CD4-positive, alpha-beta T cell (primary cell): ENCODE measurements around the gene ZHX3. TPM values are rescaled to one million over a fixed set of nuclear protein-coding genes. Genes with fewer than 3 reads are reported as not detected.

Experiments
- ATAC-seq: fragments of 200-7000 bp; cut with Tn5 transposase; one replicate; pipeline ENCODE4 v1.10.0; 2022; ENCODE audit warnings: mild to moderate bottlenecking; ENCODE audit not compliant: poor library complexity
- CTCF ChIA-PET: fragments of 350-600 bp; sonication (Branson Sonifier 250); formaldehyde crosslinking; loops from one replicate; lab custom pipeline; 2021; ENCODE audit warnings: antibody characterized with exemption, inconsistent platforms; lab: Charles Lee
- POLR2A ChIA-PET: fragments of 350-600 bp; sonication (Branson Sonifier 250); formaldehyde crosslinking; loops from one replicate; lab custom pipeline; 2021; ENCODE audit warnings: antibody characterized with exemption, inconsistent platforms; lab: Charles Lee
- DNase-seq, 14 experiments: peaks; one replicate each; pipeline ENCODE4 v3.0.0-alpha.2; 2013 to 2020; ENCODE audit warnings: mixed read lengths in 2 of 14
- H3K27ac ChIP-seq, 2 donors: one replicate each; pipeline versions ENCODE4 v1.5.1 to v1.7.0; 2013; ENCODE audit warnings: low read length in 2 of 2, low read depth in 1 of 2, mild to moderate bottlenecking in 1 of 2
- H3K27me3 ChIP-seq, 2 experiments: 1 replicate in 1 of 2; 2 replicates in 1 of 2; pipeline versions ENCODE4 v1.6.1 to v1.7.0; 2013; ENCODE audit warnings: low read length in 2 of 2, control low read depth in 1 of 2, mild to moderate bottlenecking in 1 of 2, moderate library complexity in 1 of 2; ENCODE audit not compliant: insufficient read depth in 2 of 2, control insufficient read depth in 1 of 2
- H3K36me3 ChIP-seq: one replicate; pipeline ENCODE4 v1.6.1; 2013; ENCODE audit warnings: low read length, control low read depth; ENCODE audit not compliant: insufficient read depth
- H3K4me1 ChIP-seq: one replicate; pipeline ENCODE4 v1.6.1; 2013; ENCODE audit warnings: low read length, control low read depth; ENCODE audit not compliant: insufficient read depth
- H3K4me3 ChIP-seq: one replicate; pipeline ENCODE4 v1.5.1; 2013; ENCODE audit warnings: mild to moderate bottlenecking, low read length, moderate library complexity
- H3K9me3 ChIP-seq, 2 experiments: 1 replicate in 1 of 2; 2 replicates in 1 of 2; pipeline versions ENCODE4 v1.6.1 to v1.7.0; 2013; ENCODE audit warnings: low read length in 2 of 2, mild to moderate bottlenecking in 2 of 2, control low read depth in 1 of 2, moderate library complexity in 1 of 2; ENCODE audit not compliant: control insufficient read depth in 1 of 2, insufficient read depth in 1 of 2
- H3K27ac Mint-ChIP-seq: one replicate; pipeline ENCODE4 v1.8.0; 2020; ENCODE audit warnings: mixed read lengths
- H3K27me3 Mint-ChIP-seq: one replicate; pipeline ENCODE4 v1.8.0; 2021; ENCODE audit warnings: mixed read lengths
- H3K36me3 Mint-ChIP-seq: one replicate; pipeline ENCODE4 v1.8.0; 2021; ENCODE audit warnings: low read depth, mixed read lengths
- H3K4me1 Mint-ChIP-seq: one replicate; pipeline ENCODE4 v1.8.0; 2021; ENCODE audit warnings: low read depth, mixed read lengths
- H3K4me3 Mint-ChIP-seq: one replicate; pipeline ENCODE4 v1.8.0; 2020; ENCODE audit warnings: mild to moderate bottlenecking, mixed read lengths
- H3K9me3 Mint-ChIP-seq: one replicate; pipeline ENCODE4 v1.8.0; 2020; ENCODE audit warnings: mixed read lengths
- CTCF ChIP-seq: fragments of 200-600 bp; IDR thresholded peaks from one replicate; pipeline ENCODE4 v1.8.0; 2022; ENCODE audit warnings: antibody characterized with exemption, mild to moderate bottlenecking
- intact Hi-C, 2 experiments: fragments of 100-400 bp; cut with DNase I in 1 of 2; cut with micrococcal nuclease in 1 of 2; formaldehyde crosslinking; loops; one replicate each; pipeline versions ENCODE4 v1.15.1 to v1.9.0; 2023 to 2025; cut with DNase I, micrococcal nuclease
- total RNA-seq, 174 experiments: library from RNA in 2 of 174; stranded (reverse) in 2 of 174; gene quantifications; one replicate each; pipeline ENCODE4 v1.2.3 and lab custom pipeline; 2021 to 2026

The ZHX3 gene
- total RNA-seq, 2 experiments from 2014 or later: 6.6 to 7.6 TPM

DNA sequence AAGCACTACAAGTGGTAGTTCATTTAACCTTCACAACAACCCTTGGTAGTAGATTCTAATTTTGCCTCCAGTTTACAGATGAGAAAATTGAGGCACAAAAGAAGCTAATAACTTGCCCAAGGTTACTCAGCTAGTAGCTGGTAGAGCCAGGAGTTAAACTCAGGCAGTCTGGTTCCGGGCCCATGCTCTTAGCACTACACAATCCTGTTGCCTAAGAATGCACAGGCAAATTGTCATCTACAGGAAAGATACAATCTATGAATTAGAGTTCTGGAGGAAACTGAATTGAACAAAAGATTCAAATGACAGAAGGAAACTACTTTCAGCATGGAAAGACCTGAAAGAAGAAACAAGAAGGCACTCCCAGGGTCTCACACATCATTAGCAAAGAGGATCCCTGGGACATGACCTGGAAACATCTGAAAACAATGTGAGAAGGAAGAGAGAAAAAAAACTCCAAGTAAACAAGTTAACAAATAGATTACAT is 56.8 kb downstream of the ZHX3 start:
- Histone ChIP-seq H3K36me3 (no peaks in the 10 kb centered on the region), H3K27ac (no peak overlapping the region), H3K27me3 (no peaks in the 10 kb centered on the region), H3K4me1 (no peaks in the 10 kb centered on the region), H3K4me3 (no peak overlapping the region), H3K9me3 (no peaks in the 10 kb centered on the region)
- intact Hi-C loops: no loop called here
- no peak overlapping the region for H3K4me3 Mint-ChIP-seq
- ChIA-PET POLR2A (no interaction called here), CTCF (no interaction called here)
- peaks cover 1% of the 10 kb centered on the region for H3K36me3 Mint-ChIP-seq
- ATAC-seq (no peak), DNase-seq (no peak)
- H3K9me3 Mint-ChIP-seq: no peaks in the 10 kb centered on the region
- H3K27me3 Mint-ChIP-seq: no peaks in the 10 kb centered on the region
- no peak for TF ChIP-seq CTCF
- no peak overlapping the region for H3K27ac Mint-ChIP-seq
- no peaks in the 10 kb centered on the region for H3K4me1 Mint-ChIP-seq

DNA sequence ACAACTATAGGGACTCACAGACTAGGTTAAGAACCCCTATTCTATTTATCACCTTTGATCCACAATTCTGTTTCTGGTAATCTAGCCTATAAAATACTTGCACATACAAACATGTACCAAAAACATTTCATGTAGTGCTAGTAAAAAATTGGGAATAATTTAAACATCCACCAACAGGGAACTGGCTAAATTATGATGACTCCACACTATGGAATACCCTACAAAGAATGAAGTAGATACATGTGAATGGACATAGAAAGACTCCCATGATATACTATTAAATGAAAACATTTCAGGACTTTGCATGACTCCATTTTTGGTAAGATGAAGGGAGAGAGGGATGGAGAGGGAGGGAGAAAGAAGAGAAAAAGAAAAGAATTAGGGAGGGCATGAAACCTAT is 58.2 kb downstream of the ZHX3 start:
- Histone ChIP-seq H3K27me3 (no peaks in the 10 kb centered on the region), H3K27ac (no peak overlapping the region), H3K4me1 (no peaks in the 10 kb centered on the region), H3K9me3 (no peaks in the 10 kb centered on the region), H3K4me3 (no peak overlapping the region), H3K36me3 (no peaks in the 10 kb centered on the region)
- ChIA-PET CTCF (no interaction called here), POLR2A (interaction anchor here (1.0 kb wide), 1 partner anchor 18 kb away, joined by 3 read pairs; no protein-coding TSS in a partner anchor)
- no peak overlapping the region for H3K4me3 Mint-ChIP-seq
- no peaks in the 10 kb centered on the region for H3K4me1 Mint-ChIP-seq
- H3K27ac Mint-ChIP-seq: no peak overlapping the region
- intact Hi-C loops: no loop called here
- no peaks in the 10 kb centered on the region for H3K9me3 Mint-ChIP-seq
- ATAC-seq (no peak), DNase-seq (no peak)
- TF ChIP-seq CTCF: no peak
- no peaks in the 10 kb centered on the region for H3K36me3 Mint-ChIP-seq
- H3K27me3 Mint-ChIP-seq: no peaks in the 10 kb centered on the region

DNA sequence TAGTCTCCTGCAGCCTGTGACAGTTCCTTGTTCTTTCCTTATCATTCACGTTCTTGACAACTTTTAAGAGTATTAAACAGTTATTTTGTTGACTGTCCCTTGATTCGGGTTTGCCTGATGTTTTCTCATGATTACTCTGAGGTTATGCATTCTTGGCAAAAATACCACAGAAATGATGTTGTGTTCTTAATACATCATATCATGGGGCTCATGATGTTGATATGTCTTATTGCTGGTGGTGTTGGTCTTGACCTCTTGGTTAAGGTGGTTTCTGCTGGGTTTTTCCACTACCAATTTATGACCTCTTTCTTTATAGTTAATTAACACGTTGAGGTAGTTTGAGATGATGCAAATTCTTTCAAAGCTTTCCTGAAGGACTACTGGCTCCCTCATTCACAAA is 59.1 kb downstream of the ZHX3 start:
- ChIA-PET CTCF (no interaction called here), POLR2A (interaction anchor here (1.0 kb wide), 1 partner anchor 17 kb away, joined by 3 read pairs; no protein-coding TSS in a partner anchor)
- no peak for ATAC-seq
- H3K9me3 ChIP-seq: no peaks in the 10 kb centered on the region
- Mint-ChIP-seq H3K27me3 (no peaks in the 10 kb centered on the region), H3K36me3 (no peaks in the 10 kb centered on the region), H3K9me3 (no peaks in the 10 kb centered on the region), H3K27ac (no peak overlapping the region), H3K4me1 (no peaks in the 10 kb centered on the region), H3K4me3 (no peak overlapping the region)
- no peak for DNase-seq
- H3K36me3 ChIP-seq: no peaks in the 10 kb centered on the region
- H3K27me3 ChIP-seq: no peaks in the 10 kb centered on the region
- H3K27ac ChIP-seq: no peak overlapping the region
- TF ChIP-seq CTCF: no peak
- no peak overlapping the region for H3K4me3 ChIP-seq
- intact Hi-C loops: no loop called here
- no peaks in the 10 kb centered on the region for H3K4me1 ChIP-seq
